ENCODE data around the gene INCENP.

GRCh38 chr11:62131170-62131464 lies 7.3 kb downstream of the INCENP start:
- no peak for TF ChIP-seq CTCF (conservative IDR thresholded peaks at IDR 0.05; ENCODE audit: low read length)
- TF ChIP-seq EZH2phosphoT487 (IDR thresholded peaks at IDR 0.05; ENCODE audit: borderline replicate concordance, low read depth, low read length): no peak

All from OCI-LY7 (cell line).